Esophagus squamous epithelium (tissue), 4 donors: Measurements from ENCODE around the gene RBM20.

Experiments
- POLR2A ChIP-seq, 4 donors: fragments of 450-650 bp; IDR thresholded peaks; one replicate each; pipeline ENCODE4 v1.6.1; 2017; ENCODE audit warnings: antibody characterized with exemption in 4 of 4, mild to moderate bottlenecking in 4 of 4, moderate library complexity in 3 of 4
- TF ChIP-seq, protein P1 (sequence below), 6 experiments: fragments of 450-650 bp in 4 of 6; fragments of 200-600 bp in 2 of 6; sonication (generic) in 2 of 6; IDR thresholded peaks; one replicate each; pipeline ENCODE4 v1.5.1; 2016 to 2019; ENCODE audit warnings: antibody characterized with exemption in 6 of 6, mild to moderate bottlenecking in 4 of 6, moderate library complexity in 4 of 6

DNA sequence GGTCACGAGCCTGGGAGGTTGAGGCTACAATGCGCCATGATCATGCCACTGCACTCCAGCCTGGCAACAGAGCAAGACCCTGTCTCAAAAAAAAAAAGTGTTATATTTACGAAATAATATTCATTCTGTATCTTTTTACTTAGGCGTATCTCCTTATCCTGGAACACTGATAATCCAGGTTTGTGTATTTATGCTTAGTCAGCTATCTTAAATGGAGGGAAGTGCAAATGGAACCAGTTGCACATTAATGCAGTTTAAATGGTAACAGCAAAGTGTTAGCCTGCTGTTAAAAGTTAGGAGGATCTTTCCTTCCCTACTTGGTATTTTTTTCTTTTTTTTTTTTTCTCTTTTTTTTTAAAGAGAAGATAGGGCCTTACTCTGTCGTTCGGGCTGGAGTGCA, 36.0 kb upstream of the RBM20 start:
- TF ChIP-seq, protein P1, sequence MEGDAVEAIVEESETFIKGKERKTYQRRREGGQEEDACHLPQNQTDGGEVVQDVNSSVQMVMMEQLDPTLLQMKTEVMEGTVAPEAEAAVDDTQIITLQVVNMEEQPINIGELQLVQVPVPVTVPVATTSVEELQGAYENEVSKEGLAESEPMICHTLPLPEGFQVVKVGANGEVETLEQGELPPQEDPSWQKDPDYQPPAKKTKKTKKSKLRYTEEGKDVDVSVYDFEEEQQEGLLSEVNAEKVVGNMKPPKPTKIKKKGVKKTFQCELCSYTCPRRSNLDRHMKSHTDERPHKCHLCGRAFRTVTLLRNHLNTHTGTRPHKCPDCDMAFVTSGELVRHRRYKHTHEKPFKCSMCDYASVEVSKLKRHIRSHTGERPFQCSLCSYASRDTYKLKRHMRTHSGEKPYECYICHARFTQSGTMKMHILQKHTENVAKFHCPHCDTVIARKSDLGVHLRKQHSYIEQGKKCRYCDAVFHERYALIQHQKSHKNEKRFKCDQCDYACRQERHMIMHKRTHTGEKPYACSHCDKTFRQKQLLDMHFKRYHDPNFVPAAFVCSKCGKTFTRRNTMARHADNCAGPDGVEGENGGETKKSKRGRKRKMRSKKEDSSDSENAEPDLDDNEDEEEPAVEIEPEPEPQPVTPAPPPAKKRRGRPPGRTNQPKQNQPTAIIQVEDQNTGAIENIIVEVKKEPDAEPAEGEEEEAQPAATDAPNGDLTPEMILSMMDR (IDR thresholded peaks at IDR 0.05): no peak
- no peak for TF ChIP-seq POLR2A (IDR thresholded peaks at IDR 0.05)
